Measurements from ENCODE around the gene SART3. TPM values are rescaled to one million over a fixed set of nuclear protein-coding genes. Genes with fewer than 3 reads are reported as not detected.

Gene SART3
- total RNA-seq, 4 donors from 2014 or later = 48.4 to 77.4 (median 72.1) TPM

DNA sequence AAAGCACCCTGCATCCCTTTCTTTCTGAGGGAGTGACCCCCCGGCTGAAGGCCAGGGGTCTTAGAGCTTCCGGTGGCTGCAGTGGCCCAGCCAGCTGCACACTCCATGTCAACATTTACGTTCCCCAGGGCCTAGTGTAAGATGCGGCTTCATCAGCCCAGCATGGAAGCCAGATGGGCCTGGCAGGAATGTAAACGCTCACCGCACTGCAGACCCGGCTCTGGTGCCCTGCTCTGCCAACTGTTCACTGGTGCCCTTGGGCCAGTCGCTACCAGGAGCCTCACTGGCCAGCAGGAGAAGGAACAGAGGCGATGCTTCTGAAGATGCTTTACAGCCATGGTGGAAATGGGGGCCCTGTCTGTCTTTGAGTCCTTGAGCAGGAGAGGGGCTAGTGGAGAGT, 45.5 kb upstream of the SART3 start:
- no peak for DNase-seq (ENCODE audit: low spot score in 2 of 2)
- WGBS, 2 donors = 81% methylated on average over 9 of the region's 9 CpGs
- no peak for TF ChIP-seq POLR2A (IDR thresholded peaks at IDR 0.05)
- TF ChIP-seq, protein P1, sequence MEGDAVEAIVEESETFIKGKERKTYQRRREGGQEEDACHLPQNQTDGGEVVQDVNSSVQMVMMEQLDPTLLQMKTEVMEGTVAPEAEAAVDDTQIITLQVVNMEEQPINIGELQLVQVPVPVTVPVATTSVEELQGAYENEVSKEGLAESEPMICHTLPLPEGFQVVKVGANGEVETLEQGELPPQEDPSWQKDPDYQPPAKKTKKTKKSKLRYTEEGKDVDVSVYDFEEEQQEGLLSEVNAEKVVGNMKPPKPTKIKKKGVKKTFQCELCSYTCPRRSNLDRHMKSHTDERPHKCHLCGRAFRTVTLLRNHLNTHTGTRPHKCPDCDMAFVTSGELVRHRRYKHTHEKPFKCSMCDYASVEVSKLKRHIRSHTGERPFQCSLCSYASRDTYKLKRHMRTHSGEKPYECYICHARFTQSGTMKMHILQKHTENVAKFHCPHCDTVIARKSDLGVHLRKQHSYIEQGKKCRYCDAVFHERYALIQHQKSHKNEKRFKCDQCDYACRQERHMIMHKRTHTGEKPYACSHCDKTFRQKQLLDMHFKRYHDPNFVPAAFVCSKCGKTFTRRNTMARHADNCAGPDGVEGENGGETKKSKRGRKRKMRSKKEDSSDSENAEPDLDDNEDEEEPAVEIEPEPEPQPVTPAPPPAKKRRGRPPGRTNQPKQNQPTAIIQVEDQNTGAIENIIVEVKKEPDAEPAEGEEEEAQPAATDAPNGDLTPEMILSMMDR (IDR thresholded peaks at IDR 0.05) = no peak
- no peak overlapping the region for H3K4me3 ChIP-seq (ENCODE audit: low read depth, poor library complexity, severe bottlenecking)
- intact Hi-C loops (cut with DNase I; ENCODE audit: low total_unique reads) = no loop called here

DNA sequence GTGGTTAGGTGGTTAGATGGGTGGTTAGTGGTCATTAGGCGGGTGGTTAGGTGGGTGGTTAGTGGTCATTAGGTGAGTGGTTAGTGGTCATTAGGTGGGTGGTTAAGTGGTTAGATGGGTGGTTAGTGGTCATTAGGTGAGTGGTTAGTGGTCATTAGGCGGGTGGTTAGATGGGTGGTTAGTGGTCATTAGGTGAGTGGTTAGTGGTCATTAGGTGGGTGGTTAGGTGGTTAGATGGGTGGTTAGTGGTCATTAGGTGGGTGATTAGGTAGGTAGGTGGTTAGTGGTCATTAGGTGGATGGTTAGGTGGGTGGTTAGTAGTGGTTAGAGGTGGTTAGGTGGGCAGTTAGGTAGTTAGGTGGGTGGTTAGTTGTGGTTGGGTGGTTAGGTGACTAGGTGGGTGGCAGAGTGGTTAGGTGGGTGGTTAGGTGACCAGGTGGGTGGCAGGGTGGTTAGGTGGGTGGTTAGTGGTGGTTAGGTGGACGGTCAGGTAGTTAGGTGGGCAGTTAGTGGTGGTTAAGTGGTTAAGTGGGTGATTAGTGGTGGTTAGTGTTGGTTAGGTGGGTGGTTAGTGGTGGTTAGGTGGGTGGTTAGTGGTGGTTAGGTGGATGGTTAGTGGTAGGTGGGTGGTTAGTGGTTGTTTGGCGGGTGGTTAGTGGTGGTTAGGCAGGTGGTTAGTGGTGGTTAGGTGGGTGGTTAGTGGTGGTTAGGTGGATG, 44.9 kb upstream of the SART3 start:
- DNase-seq (ENCODE audit: low spot score in 2 of 2) = no peak
- 83% methylated on average over 4 of the region's 4 CpGs for WGBS, 2 donors
- no peak for TF ChIP-seq POLR2A (IDR thresholded peaks at IDR 0.05)
- TF ChIP-seq, protein P1 (IDR thresholded peaks at IDR 0.05) = peak in 1 of 3 donors; percentile 100
- intact Hi-C loops (cut with DNase I; ENCODE audit: low total_unique reads) = no loop called here
- H3K4me3 ChIP-seq (ENCODE audit: low read depth, poor library complexity, severe bottlenecking) = no peak overlapping the region

DNA sequence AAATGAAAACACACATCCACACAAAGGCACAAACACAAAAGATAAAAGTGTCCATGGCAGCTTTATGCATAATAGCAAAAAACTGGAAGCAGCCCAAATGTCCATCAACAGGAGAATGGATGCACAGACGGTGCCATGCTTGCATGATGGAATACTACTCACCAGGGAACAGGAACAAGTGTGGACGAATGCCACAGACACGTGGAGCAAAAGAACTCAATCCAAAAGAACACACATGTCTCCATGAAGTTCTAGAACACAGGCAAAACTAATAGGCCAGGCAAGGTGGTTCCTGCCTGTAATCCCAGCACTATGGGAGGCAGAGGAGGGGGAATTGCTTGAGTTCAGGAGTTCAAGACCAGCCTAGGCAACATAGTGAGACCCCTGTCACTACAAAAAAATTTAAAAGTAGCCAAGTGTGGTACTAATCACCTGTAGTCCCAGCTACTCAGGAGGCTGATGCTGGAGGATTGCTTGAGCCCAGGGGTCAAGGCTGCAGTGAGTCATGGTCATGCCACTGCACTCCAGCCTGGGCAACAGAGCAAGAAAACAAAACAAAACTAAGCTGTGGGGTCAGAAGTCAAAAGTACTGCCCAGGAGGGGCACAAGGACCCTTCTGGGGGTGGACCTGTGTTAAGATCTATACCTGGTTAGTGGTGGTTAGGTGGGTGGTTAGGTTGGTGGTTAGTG, 44.2 kb upstream of the SART3 start:
- no peak for DNase-seq (ENCODE audit: low spot score in 2 of 2)
- WGBS, 2 donors = 52 to 55% methylated on average over 3 of the region's 3 CpGs
- H3K4me3 ChIP-seq (ENCODE audit: low read depth, poor library complexity, severe bottlenecking) = no peak overlapping the region
- no peak for TF ChIP-seq POLR2A (IDR thresholded peaks at IDR 0.05)
- intact Hi-C loops (cut with DNase I; ENCODE audit: low total_unique reads) = no loop called here

DNA sequence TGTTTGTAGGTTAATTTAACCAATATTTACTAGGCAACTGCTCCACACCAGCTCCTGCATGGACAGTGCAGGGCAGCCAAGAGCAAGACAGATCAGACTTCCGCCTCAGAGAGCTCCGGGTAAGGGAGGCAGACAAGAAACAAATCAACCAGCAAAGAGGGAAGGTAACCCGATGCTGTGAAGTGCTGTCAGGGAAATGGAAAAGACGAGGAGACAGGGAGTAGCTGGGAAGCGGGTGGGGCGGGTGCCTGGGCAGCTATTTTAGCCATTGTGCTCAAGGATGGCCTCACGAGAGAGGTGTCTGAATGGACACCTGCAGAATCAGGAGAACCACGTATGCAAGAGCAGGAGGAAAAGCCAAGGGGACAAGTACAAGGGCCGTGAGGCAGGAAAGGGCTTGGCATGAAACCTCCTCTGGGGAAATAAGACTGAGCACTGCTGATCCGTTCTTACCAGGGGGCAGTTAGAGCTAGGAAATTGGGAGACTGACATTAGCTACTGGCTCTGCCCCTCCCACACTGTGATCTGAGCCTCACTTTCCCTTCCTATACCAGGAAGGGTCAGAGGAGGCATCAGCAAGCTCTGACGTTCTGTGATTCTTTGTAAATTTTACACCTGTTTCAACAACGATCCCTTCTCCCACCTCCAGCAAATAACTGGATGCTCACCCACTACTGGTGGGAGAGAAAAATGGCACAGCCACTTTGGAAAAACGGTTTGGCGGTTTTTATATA, 43.4 kb upstream of the SART3 start:
- TF ChIP-seq POLR2A (IDR thresholded peaks at IDR 0.05) = no peak
- TF ChIP-seq, protein P1 (IDR thresholded peaks at IDR 0.05) = no peak
- no peak for DNase-seq (ENCODE audit: low spot score in 2 of 2)
- intact Hi-C loops (cut with DNase I; ENCODE audit: low total_unique reads) = no loop called here
- 44 to 51% methylated on average over 14 of the region's 14 CpGs for WGBS, 2 donors
- no peak overlapping the region for H3K4me3 ChIP-seq (ENCODE audit: low read depth, poor library complexity, severe bottlenecking)

DNA sequence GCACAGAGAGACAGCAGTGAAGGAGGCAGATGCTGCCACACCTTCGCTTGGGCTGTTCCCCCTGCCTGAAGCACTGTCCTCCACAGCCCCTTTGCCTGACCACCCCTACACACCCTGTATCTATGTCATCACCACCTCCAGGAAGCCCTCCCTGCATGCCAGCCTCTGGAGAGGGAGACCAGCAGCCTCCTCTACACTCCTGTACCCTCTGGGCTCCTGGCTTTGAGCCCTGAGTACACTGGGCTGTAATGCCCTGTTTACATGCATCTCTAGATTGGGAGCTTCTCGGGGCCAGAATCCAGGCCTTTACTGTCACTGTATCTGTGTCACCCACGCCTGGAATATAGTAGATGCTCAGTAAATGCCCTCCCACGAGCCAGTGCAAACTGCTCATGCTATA, 42.8 kb upstream of the SART3 start:
- no peak overlapping the region for H3K4me3 ChIP-seq (ENCODE audit: low read depth, poor library complexity, severe bottlenecking)
- DNase-seq (ENCODE audit: low spot score in 2 of 2) = no peak
- 87 to 94% methylated on average over 4 of the region's 4 CpGs for WGBS, 2 donors

More for the DNA sequence above, 42.8 kb upstream of the SART3 start:
- intact Hi-C loops (cut with DNase I; ENCODE audit: low total_unique reads) = no loop called here
- TF ChIP-seq, protein P1 (IDR thresholded peaks at IDR 0.05) = no peak
- TF ChIP-seq POLR2A (IDR thresholded peaks at IDR 0.05) = no peak
